ENCODE results near the gene MAP10. TPM values are rescaled to one million over a fixed set of nuclear protein-coding genes. Genes with fewer than 3 reads are reported as not detected.

Gene MAP10
- total and polyA plus RNA-seq, 10 of the 15 experiments (the other 5 are each of a cell fraction or from before 2014, with no cell fraction given): 0.85 to 5.0 (median 4.3) TPM

DNA sequence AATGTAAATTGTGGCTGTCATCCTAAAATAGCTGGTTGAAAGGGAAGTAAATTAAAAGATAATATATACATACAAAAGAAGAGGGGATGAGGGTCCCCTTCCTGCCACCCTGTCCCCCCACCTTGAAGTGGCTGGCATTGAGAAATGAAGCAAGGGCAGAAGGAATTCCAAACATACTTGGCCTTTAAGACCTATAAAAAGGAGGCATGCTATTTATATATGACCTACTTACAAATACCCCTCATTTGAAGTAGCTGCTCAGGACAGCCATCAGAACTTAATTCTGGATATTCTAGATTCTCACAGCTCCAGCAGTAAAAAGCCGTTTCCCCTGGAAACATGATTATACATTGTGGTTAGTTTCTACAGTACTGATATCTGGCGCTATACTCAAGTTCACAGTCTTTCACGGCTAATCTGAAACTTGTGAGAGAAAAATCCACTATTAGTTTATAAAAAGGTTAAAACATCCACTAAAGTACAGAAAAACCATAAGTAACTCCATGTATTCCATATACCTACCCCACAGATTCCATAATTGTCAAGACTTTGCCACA is 9.6 kb upstream of the MAP10 start:
- no peak for TF ChIP-seq NR2F1 (conservative IDR thresholded peaks at IDR 0.05)
- TF ChIP-seq BHLHE40 (IDR thresholded peaks at IDR 0.05; ENCODE audit: borderline replicate concordance in 1 of 2, low read depth in 2 of 2, low read length in 1 of 2): no peak
- no peak for TF ChIP-seq EED (IDR thresholded peaks at IDR 0.05; ENCODE audit: low read depth)
- TF ChIP-seq, protein P1, sequence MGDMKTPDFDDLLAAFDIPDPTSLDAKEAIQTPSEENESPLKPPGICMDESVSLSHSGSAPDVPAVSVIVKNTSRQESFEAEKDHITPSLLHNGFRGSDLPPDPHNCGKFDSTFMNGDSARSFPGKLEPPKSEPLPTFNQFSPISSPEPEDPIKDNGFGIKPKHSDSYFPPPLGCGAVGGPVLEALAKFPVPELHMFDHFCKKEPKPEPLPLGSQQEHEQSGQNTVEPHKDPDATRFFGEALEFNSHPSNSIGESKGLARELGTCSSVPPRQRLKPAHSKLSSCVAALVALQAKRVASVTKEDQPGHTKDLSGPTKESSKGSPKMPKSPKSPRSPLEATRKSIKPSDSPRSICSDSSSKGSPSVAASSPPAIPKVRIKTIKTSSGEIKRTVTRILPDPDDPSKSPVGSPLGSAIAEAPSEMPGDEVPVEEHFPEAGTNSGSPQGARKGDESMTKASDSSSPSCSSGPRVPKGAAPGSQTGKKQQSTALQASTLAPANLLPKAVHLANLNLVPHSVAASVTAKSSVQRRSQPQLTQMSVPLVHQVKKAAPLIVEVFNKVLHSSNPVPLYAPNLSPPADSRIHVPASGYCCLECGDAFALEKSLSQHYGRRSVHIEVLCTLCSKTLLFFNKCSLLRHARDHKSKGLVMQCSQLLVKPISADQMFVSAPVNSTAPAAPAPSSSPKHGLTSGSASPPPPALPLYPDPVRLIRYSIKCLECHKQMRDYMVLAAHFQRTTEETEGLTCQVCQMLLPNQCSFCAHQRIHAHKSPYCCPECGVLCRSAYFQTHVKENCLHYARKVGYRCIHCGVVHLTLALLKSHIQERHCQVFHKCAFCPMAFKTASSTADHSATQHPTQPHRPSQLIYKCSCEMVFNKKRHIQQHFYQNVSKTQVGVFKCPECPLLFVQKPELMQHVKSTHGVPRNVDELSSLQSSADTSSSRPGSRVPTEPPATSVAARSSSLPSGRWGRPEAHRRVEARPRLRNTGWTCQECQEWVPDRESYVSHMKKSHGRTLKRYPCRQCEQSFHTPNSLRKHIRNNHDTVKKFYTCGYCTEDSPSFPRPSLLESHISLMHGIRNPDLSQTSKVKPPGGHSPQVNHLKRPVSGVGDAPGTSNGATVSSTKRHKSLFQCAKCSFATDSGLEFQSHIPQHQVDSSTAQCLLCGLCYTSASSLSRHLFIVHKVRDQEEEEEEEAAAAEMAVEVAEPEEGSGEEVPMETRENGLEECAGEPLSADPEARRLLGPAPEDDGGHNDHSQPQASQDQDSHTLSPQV (IDR thresholded peaks at IDR 0.05): no peak
- TF ChIP-seq ZBED1 (IDR thresholded peaks at IDR 0.05; ENCODE audit: borderline replicate concordance): no peak
- no peak for TF ChIP-seq NBN (IDR thresholded peaks at IDR 0.05)
- TF ChIP-seq, protein P2, sequence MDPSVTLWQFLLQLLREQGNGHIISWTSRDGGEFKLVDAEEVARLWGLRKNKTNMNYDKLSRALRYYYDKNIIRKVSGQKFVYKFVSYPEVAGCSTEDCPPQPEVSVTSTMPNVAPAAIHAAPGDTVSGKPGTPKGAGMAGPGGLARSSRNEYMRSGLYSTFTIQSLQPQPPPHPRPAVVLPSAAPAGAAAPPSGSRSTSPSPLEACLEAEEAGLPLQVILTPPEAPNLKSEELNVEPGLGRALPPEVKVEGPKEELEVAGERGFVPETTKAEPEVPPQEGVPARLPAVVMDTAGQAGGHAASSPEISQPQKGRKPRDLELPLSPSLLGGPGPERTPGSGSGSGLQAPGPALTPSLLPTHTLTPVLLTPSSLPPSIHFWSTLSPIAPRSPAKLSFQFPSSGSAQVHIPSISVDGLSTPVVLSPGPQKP (IDR thresholded peaks at IDR 0.05; ENCODE audit: low read depth, low read length): no peak
- no peak for TF ChIP-seq IKZF2 (IDR thresholded peaks at IDR 0.05)
- CTCF ChIA-PET: interaction anchor here (0.6 kb wide), 1 partner anchor 10 kb away, joined by 3 read pairs; no protein-coding TSS in a partner anchor
- H3K36me3 ChIP-seq (ENCODE audit: control insufficient read depth in 2 of 2, insufficient read depth in 2 of 2, low read length in 1 of 2): no peaks in the 10 kb centered on the region
- H3K9ac ChIP-seq (ENCODE audit: control insufficient read depth, insufficient read depth, low read length): no peak overlapping the region
- H3K4me1 ChIP-seq (ENCODE audit: control insufficient read depth, insufficient read depth, low read length): no peaks in the 10 kb centered on the region
- no peak overlapping the region for H3K4me2 ChIP-seq (ENCODE audit: control insufficient read depth, insufficient read depth)
- FAIRE-seq: no peak
- H3K79me2 ChIP-seq (ENCODE audit: control insufficient read depth, insufficient read depth, low read length): no peaks in the 10 kb centered on the region
- in situ Hi-C loops (cut with MboI): no loop called here
- intact Hi-C loops (cut with micrococcal nuclease; ENCODE audit: unreplicated experiment): no loop called here
- no peaks in the 10 kb centered on the region for H4K20me1 ChIP-seq (ENCODE audit: control insufficient read depth, insufficient read depth)
- H2AFZ ChIP-seq (ENCODE audit: control insufficient read depth, low read depth, low read length): no peak overlapping the region
- RAD21 ChIA-PET (ENCODE audit: unreplicated experiment): interaction anchor here (0.7 kb wide), 1 partner anchor 195 kb away, joined by 3 read pairs; no protein-coding TSS in a partner anchor
- DNase-seq (ENCODE audit: low read depth, low spot score): no peak
- H3K27ac ChIP-seq (ENCODE audit: control insufficient read depth, insufficient read depth): no peak overlapping the region
- SMC1A ChIA-PET (ENCODE audit: uncharacterized antibody, unreplicated experiment): no interaction called here
- H3K27me3 ChIP-seq (replicated peaks in 1 of 2; ENCODE audit: control insufficient read depth in 2 of 2, insufficient read depth in 2 of 2, low read length in 1 of 2): peaks cover 0 to 2% of the 10 kb centered on the region in 2 experiments; a peak in 1 of 4 replicates
- ATAC-seq: no peak
- WGBS (ENCODE audit: insufficient coverage, insufficient replicate concordance, low lambda C conversion rate, missing lambda C conversion rate): 41% methylated on average over 3 of the region's 3 CpGs
- no peak overlapping the region for H3K4me3 ChIP-seq
- POLR2A ChIA-PET: no interaction called here
- no TSS peak for BruUV-seq (replicated peaks)
- H3K9me3 ChIP-seq (replicated peaks; ENCODE audit: control insufficient read depth, insufficient read depth, low read length): no peaks in the 10 kb centered on the region

Data from GM12878 (cell line).